Adrenal gland (tissue), 12 donors: ENCODE measurements around the gene PACSIN2. TPM values are rescaled to one million over a fixed set of nuclear protein-coding genes. Genes with fewer than 3 reads are reported as not detected.
A peak's percentile ranks its signal among the peaks of the same experiment; 100 is the strongest.

Experiments used
- DNase-seq, 7 donors: peaks; one replicate each; pipeline ENCODE4 v3.0.0-alpha.2; 2019 to 2020
- H3K27ac ChIP-seq, 5 donors: fragments of 200-600 bp; sonication (generic) in 4 of 5; 1 replicate in 3 of 5; 2 replicates in 2 of 5; pipeline versions ENCODE4 v1.5.1 to v1.8.0; 2016 to 2020; ENCODE audit warnings: mild to moderate bottlenecking in 1 of 5
- H3K27me3 ChIP-seq: fragments of 200-600 bp; 2 replicates; pipeline ENCODE4 v1.8.0; 2021
- H3K36me3 ChIP-seq, 2 donors: fragments of 200-600 bp; replicated peaks in 1 of 2; 1 replicate in 1 of 2; 2 replicates in 1 of 2; pipeline versions ENCODE4 v1.5.1 to v1.8.0; 2018 to 2022
- H3K4me1 ChIP-seq, 2 donors: fragments of 200-600 bp; replicated peaks in 1 of 2; 1 replicate in 1 of 2; 2 replicates in 1 of 2; pipeline versions ENCODE4 v1.5.1 to v1.8.0; 2018 to 2021
- H3K4me3 ChIP-seq, 4 donors: fragments of 200-600 bp; sonication (generic) in 3 of 4; one replicate each; pipeline ENCODE4 v1.5.1; 2016 to 2018
- H3K9me3 ChIP-seq, 3 donors: fragments of 200-600 bp; sonication (generic) in 1 of 3; replicated peaks in 1 of 3; 1 replicate in 2 of 3; 2 replicates in 1 of 3; pipeline versions ENCODE4 v1.5.1 to v1.8.0; 2016 to 2021
- CTCF ChIP-seq, 6 experiments: fragments of 450-650 bp in 4 of 6; fragments of 200-600 bp in 2 of 6; sonication (generic) in 1 of 6; IDR thresholded peaks; 1 replicate in 5 of 6; 2 replicates in 1 of 6; pipeline versions ENCODE4 v1.5.1 to v1.8.0; 2016 to 2021; ENCODE audit warnings: antibody characterized with exemption in 6 of 6, mild to moderate bottlenecking in 2 of 6, moderate library complexity in 1 of 6
- POLR2A ChIP-seq, 2 donors: fragments of 450-650 bp; IDR thresholded peaks; one replicate each; pipeline ENCODE4 v1.6.1; 2017; ENCODE audit warnings: antibody characterized with exemption in 2 of 2, mild to moderate bottlenecking in 2 of 2, moderate library complexity in 1 of 2
- WGBS, 4 donors: extraction: QIAGEN DNeasy Blood & Tissue Kit in 2 of 4; methylation state at CpG; one replicate each; pipeline versions ENCODE4 v1.1.5 to v1.1.7; 2013 to 2017; 5-methylcytosine and 5-hydroxymethylcytosine counted together
- intact Hi-C, 2 donors: fragments of 100-400 bp; cut with DNase I; formaldehyde crosslinking; loops; one replicate each; pipeline versions ENCODE4 v1.14.1 to v1.15.0; 2022 to 2023
- polyA plus RNA-seq, 3 donors: library from polyadenylated mRNA; stranded (reverse); fragments of 200-250 nt in 2 of 3; fragments of 350-450 nt in 1 of 3; fragmentation: Illumina TruSeq in 1 of 3; extraction: RNeasy Lipid Tissue Mini Kit (QIAGEN cat#74804) in 1 of 3; gene quantifications; one replicate each; pipeline ENCODE4 v1.2.3, GENCODE V29; 2013 to 2014
- total RNA-seq, 9 donors: library from RNA; depleted of rRNA in 4 of 9; stranded (reverse); fragments of >200 nt in 4 of 9; fragments of 120-200 nt in 1 of 9; fragmentation: NEBNext Ultra II Directional in 1 of 9; extraction: Animal tissue kit (Norgen Biotek cat#: 25700) in 1 of 9; gene quantifications; one replicate each; pipeline versions ENCODE4 v1.1.0 to v1.2.4, GENCODE V29; 2013 to 2023
- donor health status: healthy with polysubstance abuse.
- donor health status: Bipolar disorder and iron deficiency.
- donor health status: DM: yes; HTN: yes; CAD: no.
- donor health status: DM: no; HTN: no; CAD: no.
- donor health status: DM: no; HTN: no; CAD: no.
- donor health status: DM: yes; HTN: yes; CAD: no.

Gene PACSIN2
- total and polyA plus RNA-seq, 12 donors, result 29.8 to 186 (median 115) TPM

GRCh38 chr22:43004362-43005035 is 10.4 kb downstream of the PACSIN2 start:
- TF ChIP-seq POLR2A (IDR thresholded peaks at IDR 0.05) (no peak), CTCF (IDR thresholded peaks at IDR 0.05) (no peak)
- H3K4me3 ChIP-seq, result no peak overlapping the region
- DNase-seq, result peak in 1 of 7 donors; percentile 38
- peaks cover 76 to 87% of the 10 kb centered on the region in 2 donors for H3K4me1 ChIP-seq
- H3K27ac ChIP-seq, result peak overlapping the region; percentile 5 to 85 (median 79)
- intact Hi-C loops, result no loop called here
- H3K27me3 ChIP-seq, result no peaks in the 10 kb centered on the region
- no peaks in the 10 kb centered on the region for H3K36me3 ChIP-seq
- no peaks in the 10 kb centered on the region for H3K9me3 ChIP-seq
- 49 to 64% (median 52%) methylated on average over 12 to 13 of the region's 13 CpGs for WGBS, 4 donors

DNA sequence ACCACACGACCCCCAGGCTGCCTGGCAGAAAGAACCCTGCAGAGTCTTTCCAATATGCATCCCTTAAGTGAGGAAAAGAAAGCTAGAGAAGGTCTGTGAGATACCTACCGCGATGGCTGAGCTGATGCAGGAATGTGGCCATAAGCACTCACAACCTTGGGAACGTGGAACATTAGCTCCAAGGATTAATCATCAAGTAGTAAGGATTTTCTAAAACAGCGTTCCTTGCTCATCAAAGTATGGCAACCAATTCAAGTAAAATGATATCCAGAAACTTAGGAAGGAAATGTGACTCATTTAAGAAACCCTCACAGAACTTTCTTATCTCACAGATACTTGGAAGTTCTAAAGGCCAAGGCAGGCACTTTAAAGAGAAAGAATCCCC is 12.8 kb downstream of the PACSIN2 start:
- no peak overlapping the region for H3K4me3 ChIP-seq
- no peaks in the 10 kb centered on the region for H3K9me3 ChIP-seq
- TF ChIP-seq CTCF (IDR thresholded peaks at IDR 0.05) (no peak), POLR2A (IDR thresholded peaks at IDR 0.05) (no peak)
- H3K36me3 ChIP-seq, result no peaks in the 10 kb centered on the region
- intact Hi-C loops, result no loop called here
- 8 to 20% (median 16%) methylated on average over 5 of the region's 5 CpGs for WGBS, 4 donors
- peak overlapping the region; percentile 55 to 85 (median 79) for H3K27ac ChIP-seq
- peaks cover 74 to 80% of the 10 kb centered on the region in 2 donors for H3K4me1 ChIP-seq
- no peaks in the 10 kb centered on the region for H3K27me3 ChIP-seq
- DNase-seq, result no peak

DNA sequence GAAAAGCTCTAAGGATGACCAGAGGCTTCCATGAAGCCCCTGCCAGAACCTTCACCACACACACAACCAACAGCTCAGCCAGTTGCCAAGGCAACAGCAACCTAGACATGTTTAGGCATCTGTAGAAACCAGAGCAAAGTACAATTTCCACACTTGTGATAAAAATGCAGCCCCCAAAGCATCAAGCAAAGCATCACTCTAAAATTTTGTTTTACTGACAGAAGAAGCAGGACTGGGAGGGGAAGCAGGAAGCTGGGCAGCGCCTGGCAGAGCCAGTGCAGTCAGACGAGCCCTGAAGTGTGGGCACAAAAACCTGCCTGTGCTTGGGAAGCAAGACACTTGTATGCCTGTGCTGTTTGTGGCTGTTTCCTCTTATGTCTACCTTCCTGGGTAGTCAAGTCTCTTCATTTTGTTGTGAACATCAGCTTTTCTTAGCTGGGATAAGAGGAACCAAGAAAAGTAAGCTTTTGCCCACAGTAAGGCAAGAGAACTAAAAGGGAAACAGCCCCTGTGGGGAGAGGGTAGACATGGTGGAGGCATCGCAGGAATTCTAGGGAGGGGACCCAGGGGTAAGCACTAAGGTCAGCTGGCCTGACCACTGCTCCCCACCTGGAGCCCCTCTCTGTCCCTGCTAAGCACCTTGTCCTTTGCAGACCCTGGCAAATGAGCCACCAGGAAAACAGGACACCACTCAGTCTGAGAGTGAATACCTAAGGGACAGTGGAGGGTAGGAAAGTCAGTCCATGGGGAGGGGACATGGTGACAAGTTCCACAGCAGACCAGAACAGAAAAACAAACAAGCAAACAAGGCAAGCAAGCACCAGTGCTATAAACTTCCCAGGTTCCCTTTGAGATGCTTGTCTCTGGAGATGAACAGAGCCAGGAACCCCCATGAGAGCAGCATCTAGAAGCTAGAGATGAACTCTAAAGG is 13.4 kb downstream of the PACSIN2 start:
- Histone ChIP-seq H3K27me3 (no peaks in the 10 kb centered on the region), H3K36me3 (no peaks in the 10 kb centered on the region), H3K4me1 (peaks cover 81 to 82% of the 10 kb centered on the region in 2 donors), H3K27ac (peak overlapping the region; percentile 55 to 85 (median 79)), H3K4me3 (peak overlapping the region in 1 of 4 donors; percentile 7), H3K9me3 (no peaks in the 10 kb centered on the region)
- DNase-seq, result peak in 2 of 7 donors; percentile 31 to 51
- whole genome bisulfite sequencing, 4 donors, result 13 to 39% (median 29%) methylated on average over 2 to 3 of the region's 3 CpGs
- intact Hi-C loops, result no loop called here
- TF ChIP-seq CTCF (IDR thresholded peaks at IDR 0.05) (no peak), POLR2A (IDR thresholded peaks at IDR 0.05) (peak in 1 of 2 donors; percentile 25)

DNA sequence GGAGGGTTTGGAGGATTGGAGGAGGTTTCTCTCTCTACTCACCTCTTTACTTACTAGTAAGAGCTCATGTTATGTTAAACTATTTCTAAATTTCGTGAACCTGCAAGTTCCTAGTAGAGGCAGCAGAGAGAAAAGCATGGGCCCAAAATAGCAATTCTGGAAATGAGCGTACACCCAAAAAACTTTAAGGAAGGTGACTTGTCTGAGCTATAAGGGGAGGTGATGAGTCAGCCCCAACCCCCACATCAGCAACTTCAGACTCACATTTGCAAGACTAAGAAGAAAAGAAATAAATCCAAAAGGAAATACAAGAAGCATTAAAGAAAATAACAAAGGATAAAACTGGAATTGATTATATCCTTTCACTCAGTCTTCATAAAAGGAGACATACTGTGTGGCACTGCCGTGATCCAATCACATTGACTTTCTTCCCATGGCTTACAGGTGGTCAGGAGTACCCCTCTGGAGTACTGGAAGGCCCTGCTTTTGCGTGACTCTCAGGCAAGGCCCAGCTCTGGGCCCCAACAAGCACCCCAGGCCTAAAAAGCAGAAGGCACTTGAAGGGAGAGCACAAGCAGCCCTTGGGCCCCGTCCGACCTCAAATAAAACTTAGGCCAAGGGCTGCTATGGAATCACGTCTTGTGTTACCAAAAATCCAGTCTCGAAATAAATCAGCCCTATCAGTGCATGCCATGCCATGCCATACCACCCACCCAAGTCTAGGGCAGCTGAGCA is 14.3 kb downstream of the PACSIN2 start:
- WGBS, 4 donors, result 45 to 60% (median 49%) methylated on average over 8 of the region's 8 CpGs
- DNase-seq, result peak in 3 of 7 donors; percentile 14 to 25 (median 20)
- no peak for TF ChIP-seq POLR2A (IDR thresholded peaks at IDR 0.05)
- no peak for TF ChIP-seq CTCF (IDR thresholded peaks at IDR 0.05)
- no peaks in the 10 kb centered on the region for H3K9me3 ChIP-seq
- no peaks in the 10 kb centered on the region for H3K27me3 ChIP-seq
- no peak overlapping the region for H3K4me3 ChIP-seq
- intact Hi-C loops, result no loop called here
- peak overlapping the region in 4 of 5 donors; percentile 66 to 85 (median 81) for H3K27ac ChIP-seq
- peaks cover 90% of the 10 kb centered on the region in 2 donors for H3K4me1 ChIP-seq
- H3K36me3 ChIP-seq, result no peaks in the 10 kb centered on the region
